Amygdala (tissue), 56 donors: ENCODE measurements around the gene NKAPL.

Experiments
- DNase-seq, 56 donors: peaks; one replicate each; lab custom pipeline; 2025; lab: John Stamatoyannopoulos, UW

NKAPL gene

DNA sequence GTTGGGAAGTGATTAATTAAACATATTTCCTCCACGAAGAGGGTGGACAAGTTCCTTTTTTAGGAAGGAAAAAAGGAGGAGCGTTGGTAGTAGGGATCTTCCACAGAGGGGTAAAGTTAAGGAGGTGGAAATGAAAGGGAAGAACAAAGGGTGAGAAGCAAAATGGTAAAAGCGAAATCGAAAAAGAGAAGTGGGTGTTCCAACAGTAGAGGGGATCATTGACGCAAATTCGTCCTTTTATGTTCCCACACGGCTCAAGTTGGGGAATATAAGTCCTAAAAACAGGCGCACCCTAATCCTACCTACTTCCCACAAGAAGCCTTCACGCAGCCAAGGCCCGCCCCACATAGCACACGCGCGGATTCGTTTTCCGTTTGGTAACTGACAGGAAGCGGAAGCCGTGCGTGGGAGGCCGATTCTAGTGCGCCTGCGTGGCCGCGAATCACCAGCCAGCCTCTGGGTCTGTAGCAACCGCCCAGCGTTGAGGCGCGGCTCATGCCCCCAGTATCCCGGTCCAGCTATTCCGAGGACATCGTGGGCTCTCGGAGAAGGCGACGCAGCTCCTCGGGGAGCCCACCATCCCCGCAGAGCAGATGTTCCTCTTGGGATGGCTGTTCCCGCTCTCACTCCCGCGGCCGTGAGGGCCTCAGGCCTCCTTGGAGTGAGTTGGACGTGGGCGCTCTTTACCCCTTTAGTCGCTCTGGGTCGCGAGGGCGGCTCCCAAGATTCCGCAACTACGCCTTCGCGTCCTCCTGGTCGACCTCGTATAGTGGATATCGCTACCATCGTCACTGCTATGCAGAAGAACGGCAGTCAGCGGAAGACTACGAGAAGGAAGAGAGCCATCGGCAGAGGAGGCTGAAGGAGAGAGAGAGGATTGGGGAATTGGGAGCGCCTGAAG is at the start of gene NKAPL:
TSS of gene NKAPL (plus strand) at position 421 of the 901 bp plus-strand sequence. CDS start at position 496, 75 bp downstream.
- DNase-seq, result peak in 50 of 56 donors; percentile 5 to 76 (median 41)

DNA sequence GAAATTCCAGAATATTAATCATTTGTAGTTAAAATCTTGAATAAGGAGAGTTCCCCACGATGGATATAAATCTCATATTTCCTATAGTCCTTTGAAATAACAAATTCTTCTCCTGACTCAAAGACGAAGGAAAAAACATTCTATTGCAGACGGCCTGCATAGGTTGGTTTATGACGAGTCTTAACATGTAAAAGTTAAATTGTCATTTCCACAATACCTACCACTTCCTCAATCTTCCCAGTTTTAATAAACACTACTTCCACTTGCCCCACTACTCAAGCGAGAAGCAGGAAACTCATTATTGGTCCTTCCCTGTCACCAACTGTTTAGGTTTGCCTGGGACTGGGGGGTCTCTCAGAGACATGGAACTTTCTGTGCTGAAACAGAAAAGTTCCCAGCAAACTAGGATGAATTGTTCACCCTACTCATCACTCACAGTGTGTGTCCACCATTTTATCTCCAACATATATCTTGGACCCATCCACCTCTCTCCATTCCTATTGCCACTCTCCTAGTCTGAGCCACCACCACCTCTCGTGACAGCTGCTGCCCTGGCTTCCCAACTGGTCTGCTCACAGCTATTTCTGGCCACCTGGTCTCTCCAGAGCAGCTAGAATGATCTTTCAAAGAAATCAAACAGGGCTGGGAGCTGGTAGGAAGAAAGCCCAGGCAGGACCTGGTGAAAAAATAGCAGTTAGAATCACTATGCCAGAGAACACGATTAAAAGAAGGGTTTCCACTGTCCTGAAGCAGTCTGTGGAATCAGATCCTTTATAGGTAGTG is 49.2 kb upstream of the NKAPL start:
- no peak for DNase-seq

DNA sequence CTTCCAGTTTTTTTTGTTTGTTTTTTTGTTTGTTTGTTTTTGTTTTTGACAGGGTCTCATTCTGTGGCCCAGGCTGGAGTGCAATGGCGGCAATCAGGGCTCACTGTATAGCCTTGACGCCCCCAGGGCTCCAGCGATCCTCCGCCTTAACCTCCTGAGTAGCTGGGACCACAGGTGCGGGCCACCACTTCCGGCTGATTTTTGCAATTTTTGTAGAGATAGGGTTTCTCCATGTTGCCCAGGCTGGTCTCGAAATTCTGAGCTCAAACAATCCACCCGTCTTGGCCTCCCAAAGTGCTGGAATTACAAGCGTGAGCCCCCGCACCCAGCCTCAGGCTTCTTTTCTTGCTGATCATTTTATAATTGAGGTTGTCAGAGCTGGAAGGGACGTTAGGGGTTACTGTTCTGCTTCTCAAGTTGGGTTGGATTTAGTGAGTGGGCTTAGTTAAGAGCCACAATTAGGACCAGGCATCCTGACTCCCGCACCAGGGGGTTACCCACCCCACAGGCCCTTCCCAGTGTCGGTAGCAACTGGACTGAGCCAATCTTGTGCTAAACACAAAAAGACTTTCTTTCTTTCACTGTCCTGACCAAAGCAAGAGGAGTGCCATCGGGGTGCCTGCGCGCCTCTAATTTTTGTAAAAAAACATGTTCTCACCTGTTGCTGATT is 47.1 kb upstream of the NKAPL start:
- no peak for DNase-seq

- DNase-seq, result peak in 5 of 56 donors; percentile 3 to 42 (median 6)
These were observed 46.4 kb upstream of the NKAPL start for GRCh38 chr6:28212510-28213212.

GRCh38 chr6:28213213-28213523 is 45.9 kb upstream of the NKAPL start:
- DNase-seq, result no peak

GRCh38 chr6:28215425-28215824 is 43.7 kb upstream of the NKAPL start:
- no peak for DNase-seq

GRCh38 chr6:28217890-28218289 is 41.2 kb upstream of the NKAPL start:
- DNase-seq, result no peak

- DNase-seq, result peak in 39 of 56 donors; percentile 7 to 74 (median 39)
These were observed 40.5 kb upstream of the NKAPL start for GRCh38 chr6:28218312-28219248.

- DNase-seq, result no peak
These were observed 38.6 kb upstream of the NKAPL start for GRCh38 chr6:28220257-28221133.

DNA sequence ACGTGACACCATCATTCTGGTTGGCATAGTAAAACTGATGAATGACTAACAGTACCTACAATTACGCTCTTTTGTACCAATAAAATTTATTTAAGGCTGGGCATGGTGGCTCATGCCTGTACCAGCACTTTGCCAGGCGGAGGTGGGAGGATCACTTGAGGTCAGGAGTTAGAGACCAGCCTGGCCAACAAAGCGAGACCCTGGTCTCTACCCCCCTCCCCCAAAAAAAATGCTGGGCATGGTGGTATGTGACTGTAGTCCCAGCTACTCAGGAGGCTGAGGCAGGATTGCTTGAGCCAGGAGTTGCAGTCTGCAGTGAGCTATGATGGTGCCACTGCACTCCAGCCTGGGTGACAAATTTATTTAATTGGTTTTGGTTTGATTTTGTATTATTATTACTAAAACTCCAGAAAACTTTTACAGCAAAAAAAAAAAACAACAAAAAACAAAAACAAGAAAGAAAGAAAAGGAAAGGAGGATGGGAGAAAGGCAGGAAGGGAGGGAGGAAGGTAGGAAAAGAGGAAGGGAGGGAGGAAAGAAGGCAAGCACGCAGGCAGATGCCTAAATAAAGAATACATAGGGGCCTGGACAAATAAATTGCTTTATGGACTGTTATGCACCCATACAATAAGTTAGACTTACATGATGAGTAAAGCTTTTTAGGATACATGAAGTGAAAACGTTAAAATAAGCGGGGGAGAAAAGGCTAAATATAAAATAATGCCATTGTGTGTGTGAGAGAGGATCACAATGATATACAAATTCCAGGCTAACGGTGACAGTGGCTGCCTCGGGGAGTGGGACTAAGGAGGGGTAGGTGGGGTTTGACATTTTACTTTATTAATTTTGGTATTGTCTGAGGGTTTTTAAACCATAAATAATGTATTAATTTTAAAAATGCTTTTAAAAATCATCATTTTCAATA is 34.7 kb upstream of the NKAPL start:
- no peak for DNase-seq

GRCh38 chr6:28225056-28225834 is 33.9 kb upstream of the NKAPL start, which contains the start of gene ZSCAN9:
TSS of gene ZSCAN9 (plus strand) at chr6:28225275. CDS start at chr6:28227085, 1,810 bp downstream.
- DNase-seq, result peak in 53 of 56 donors; percentile 8 to 78 (median 51)

GRCh38 chr6:28226460-28226859 is 32.6 kb upstream of the NKAPL start:
- DNase-seq, result no peak

- DNase-seq, result no peak
These were observed 26.3 kb upstream of the NKAPL start for GRCh38 chr6:28232785-28233184.

- no peak for DNase-seq
These were observed 23.1 kb upstream of the NKAPL start for GRCh38 chr6:28235912-28236452.

GRCh38 chr6:28239636-28240035 is 19.5 kb upstream of the NKAPL start:
- no peak for DNase-seq

DNA sequence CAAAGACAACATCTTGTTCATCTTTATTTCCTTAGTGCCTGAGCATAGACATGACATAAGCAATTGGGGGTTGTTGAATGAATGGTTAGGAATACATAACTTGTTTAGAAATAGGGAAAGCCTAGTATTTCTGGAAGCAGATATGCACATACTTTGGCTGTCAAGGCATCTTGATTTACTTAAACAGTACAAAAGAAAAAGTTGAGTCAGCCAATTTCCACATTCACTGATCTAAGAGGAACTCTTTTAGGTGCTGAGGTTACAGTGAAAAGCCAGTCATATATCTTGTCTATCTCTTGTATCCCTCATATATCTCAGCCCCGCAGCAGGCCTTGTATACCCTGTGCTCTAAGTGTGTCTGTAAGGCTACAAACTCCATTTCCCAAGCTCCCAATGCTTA is 18.6 kb upstream of the NKAPL start:
- DNase-seq, result no peak
